Kidney tubule cell (primary cell): ENCODE results near the gene CTCFL.

Experiments
- DNase-seq: peaks from one replicate; pipeline ENCODE4 v3.0.0-alpha.2; 2018; ENCODE audit warnings: low spot score

Gene CTCFL

DNA sequence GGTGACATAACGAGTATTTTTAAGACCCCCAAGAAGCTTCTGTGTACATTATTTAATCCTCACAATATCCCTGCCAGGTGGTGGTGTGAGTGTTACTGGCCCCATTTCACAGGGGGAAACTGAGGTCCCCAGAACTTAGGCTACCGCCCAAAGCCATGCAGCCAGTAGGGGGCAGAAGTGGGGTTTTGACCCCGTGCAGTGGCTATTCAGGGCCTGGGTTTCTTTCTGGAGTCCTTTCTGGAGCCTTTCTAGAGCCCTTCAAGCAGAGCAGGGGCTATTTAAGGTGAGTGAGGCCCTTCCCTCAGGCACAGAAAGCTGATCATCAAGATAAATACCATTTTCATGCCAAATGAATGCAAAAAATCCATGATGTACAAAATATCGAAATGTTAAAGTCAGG, 59.0 kb downstream of the CTCFL start:
- no peak for DNase-seq

GRCh38 chr20:57465486-57465885, 59.5 kb downstream of the CTCFL start:
- no peak for DNase-seq

- DNase-seq = peak; percentile 19
Observed at GRCh38 chr20:57464642-57465211, 60.2 kb downstream of the CTCFL start.

DNA sequence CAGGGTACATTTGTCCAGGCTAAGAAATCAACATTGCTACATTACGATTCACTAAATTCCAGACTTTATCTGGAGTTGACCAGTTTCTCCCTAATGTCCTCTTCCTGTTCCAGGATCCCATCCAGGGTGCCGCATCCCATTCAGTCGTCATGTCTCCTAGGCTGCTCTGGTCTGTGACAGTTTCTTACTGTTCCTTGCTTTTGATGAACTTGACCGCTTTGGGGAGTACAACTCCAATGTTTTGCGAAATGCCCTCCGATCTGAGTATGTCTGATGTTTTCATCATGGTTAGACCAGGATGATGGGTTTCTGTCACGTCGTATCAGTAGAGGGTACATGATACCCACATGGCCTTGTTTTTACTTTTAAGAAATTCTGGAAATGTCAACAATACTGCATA, 62.2 kb downstream of the CTCFL start:
- no peak for DNase-seq

DNA sequence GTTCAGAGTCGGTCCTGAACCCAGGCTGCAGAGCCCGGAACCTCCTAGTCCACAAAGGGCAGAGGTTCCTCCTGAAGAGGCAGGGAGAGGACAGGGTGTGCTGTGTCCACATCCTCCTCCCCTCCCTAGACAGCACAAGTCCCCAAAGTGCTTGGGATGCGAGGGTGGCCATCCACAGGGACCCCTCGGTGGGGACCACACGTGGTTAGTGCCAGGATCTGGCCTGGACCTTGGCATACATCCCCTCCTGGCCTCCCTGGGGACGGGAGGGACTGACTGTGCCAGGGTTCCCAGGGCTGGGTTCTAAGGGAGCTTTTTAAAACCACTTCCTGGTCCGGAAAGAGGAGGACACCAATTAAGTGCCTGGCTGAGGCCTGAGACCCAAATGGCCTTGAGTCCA, 63.2 kb downstream of the CTCFL start:
- DNase-seq = no peak

DNA sequence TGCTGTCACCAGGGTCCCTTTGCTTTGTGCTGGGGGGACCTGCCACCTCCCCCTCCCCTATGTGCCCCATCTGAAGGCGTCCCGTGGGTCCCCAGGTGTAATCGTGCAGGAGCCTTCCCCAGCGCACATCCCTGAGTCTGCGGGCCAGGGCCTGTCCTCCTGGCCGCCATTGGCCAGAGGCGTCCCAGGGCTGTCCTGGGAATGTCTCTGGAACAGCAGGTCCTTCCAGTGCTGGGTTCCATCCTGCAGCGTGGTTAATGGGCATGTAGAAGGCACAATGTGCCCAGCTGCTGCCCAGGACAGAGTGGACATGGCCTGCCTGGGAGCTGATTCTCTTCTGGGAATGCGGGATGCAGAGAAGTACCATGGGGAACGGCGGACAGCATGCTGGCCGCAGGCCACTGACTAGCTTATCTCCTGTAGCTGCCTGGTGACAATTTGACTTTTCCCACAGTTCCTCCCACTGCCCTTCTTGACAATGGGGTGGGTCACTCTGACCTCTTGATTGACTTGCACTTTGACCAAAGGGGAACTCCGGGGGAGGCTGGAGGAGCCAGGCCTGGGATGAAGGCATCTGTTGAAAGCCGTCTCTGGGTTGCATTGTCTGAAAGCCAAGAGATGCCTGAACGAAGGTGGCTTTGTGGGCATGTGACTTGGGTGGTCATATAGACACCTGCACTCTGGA, 64.0 kb downstream of the CTCFL start:
- no peak for DNase-seq

GRCh38 chr20:57459897-57460296, 65.0 kb downstream of the CTCFL start:
- DNase-seq = no peak

DNA sequence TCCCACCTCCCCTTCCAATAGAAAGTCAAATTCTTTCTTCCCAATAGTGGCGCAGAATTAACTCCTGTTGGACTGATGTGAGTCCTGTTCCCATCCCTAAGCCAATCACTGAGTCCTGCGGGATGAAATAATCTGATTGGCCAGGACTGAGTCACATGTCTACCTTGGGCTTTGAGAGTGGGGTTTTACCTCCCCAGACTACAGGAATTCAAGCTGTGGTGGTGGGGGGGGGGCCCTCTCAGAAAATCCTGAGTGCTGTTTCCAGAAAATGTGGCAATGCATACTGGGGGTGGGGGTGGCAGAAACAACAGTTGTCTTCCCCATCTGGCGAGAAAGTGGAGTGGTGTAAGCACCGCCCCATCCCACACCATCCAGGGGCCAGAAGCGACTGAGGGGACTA, 65.7 kb downstream of the CTCFL start:
- no peak for DNase-seq

- no peak for DNase-seq
Observed at GRCh38 chr20:57458400-57459160, 66.4 kb downstream of the CTCFL start.

DNA sequence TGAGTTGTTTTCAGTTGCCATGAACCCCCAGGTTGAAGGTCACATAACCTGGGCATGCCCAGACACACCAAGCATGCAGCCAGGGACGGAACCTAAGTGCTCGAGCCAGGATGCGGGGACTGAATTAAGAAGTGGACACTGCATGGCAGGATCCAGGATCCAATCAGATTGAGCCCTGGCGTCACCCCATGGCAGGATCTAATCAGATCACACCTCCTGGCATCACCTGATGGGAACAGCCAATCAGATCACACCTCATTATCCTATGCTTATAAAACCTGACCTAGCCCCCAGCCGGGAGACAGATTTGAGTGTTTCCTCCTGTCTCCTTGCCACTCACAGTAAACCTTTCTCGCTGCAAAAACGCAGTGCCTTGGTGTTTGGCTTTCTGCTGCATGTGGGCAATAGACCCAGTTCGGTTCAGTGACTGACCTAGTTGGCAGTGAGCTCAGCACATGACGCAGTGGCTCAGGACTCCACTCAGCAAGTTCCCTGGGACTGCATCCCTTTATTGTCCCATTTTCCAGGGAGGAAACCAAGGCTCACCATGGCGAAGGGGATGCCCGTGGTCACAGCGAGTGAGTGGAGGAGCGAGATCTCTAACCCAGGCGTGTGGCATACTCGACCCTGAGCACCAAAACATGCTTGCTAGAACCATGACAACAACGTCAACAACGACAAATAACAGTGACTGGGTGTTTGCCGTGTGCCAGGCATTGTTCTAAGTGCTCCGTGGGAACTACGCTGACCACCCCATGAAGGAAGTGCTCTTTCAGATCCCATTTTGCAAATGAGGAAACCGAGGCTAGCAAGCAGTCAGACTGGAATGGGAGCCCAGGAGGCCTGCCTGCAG, 67.5 kb downstream of the CTCFL start:
- DNase-seq = no peak

DNA sequence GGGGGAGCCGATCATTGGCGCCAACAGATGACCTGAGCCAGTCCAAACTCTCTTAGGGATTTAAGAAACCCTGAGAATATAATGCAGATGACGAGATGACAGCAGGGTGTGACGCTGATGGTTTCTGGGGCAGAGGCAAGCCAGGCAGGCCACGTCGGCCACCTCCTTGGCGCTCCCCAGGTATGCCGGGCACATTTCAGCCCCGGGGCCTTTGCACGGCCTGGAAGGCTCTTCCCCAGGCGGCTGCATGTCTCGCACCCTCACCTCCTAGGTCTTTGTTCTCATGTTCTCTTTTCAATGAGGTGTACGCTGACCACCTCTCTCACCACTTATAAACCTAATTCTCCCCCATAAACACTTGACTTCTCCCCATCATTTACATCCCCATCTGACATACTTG, 68.8 kb downstream of the CTCFL start:
- no peak for DNase-seq

- no peak for DNase-seq
Observed at GRCh38 chr20:57455386-57455785, 69.6 kb downstream of the CTCFL start.

- no peak for DNase-seq
Observed at GRCh38 chr20:57451795-57452661, 72.9 kb downstream of the CTCFL start.

DNA sequence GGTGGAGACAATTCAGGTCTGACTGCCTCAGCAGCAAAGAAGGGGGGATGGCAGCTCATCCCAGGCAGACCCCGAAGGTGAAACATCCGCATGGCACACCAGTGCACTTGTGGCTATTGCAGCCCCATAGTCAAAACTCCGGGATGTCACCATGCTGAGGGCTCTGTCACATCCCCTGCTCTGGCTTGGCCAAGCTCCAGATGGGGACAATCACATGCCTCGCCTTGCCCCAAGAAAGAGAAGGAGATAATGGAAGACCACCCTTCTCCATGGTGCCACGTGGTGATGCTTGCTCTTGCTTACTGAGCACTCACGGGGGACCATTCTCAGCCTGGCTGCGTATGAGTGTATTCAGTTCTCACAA, 73.5 kb downstream of the CTCFL start:
- DNase-seq = no peak

- DNase-seq = no peak
Observed at GRCh38 chr20:57450931-57451330, 74.0 kb downstream of the CTCFL start.

GRCh38 chr20:57450419-57450818, 74.5 kb downstream of the CTCFL start:
- DNase-seq = no peak

DNA sequence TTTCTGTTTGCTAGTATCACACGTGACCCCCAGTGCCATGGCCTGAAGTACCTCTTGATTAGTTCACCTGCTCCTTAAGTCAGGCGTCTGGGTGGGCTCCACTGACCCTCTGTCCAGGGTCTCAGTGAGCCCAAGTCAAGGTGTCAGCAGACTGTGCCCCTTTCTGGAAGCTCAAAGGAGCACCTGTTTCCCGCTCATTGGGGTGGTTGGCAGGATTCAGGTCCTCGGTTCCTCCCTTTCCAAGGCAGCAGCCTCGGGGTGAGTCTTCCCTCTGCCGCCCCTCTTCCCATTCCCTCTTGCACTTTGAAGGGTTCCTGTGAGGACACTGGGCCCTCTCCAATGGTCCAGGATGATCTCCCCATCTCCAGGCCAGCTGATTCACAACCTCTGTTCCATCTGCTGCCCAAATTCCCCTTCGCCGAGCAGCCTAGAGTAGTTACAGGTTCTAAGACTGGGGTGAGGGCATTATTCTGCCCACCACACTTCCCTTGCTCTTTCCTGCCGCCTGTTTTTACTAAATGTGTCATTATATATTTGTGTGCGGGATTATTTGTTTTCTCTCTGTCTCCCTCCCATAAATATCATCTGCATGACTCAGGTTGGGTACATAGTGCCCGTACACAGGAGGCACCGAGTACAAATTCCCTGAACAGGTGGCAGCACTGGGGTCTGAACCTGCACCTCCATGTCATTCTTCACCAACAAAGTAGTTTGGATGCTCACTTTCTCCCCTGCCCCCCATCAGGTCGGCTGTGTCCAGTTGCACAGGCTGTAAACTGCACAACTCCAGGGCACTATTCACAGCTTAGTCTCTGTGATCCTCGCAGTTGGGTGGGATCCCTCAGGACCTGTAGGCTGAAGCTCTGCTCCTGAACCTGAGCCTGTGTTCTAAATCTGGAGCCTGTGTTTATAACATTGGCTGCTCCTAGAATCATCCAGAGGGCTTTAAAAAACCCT, 75.3 kb downstream of the CTCFL start:
- DNase-seq = no peak

DNA sequence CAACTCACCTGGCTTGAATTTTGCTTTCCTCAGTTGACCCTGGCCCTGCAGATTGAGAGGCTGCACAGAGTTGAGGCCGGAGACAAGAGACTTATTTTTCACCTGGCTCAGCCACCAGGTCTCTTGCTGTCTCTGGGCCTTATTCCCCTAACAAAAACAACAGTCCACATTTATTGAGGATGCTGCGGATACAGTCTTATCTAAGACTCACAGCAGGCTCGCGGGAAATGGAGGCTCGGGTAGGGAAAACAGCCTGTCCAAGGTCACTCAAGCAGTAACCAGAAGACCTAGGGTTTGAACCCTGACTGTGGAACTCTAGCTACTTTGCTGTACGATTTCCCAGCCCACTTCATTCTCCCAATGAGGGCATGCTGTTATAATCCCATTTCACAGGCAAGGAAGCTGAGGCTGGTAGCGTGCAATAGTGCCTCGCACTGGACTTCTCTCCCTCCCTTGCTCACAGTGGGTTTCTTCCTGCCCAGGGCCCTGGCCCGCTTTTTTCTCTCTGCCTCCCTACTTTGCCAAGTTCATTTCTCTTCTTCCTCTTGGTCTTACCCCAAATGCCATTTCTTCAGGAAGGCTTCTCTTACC, 76.1 kb downstream of the CTCFL start:
- DNase-seq = no peak
